NCI-H748 (cell line): ENCODE data around the gene GFRA1.

Experiments
- DNase-seq: peaks from one replicate; lab custom pipeline; 2025; ENCODE audit not compliant: unreplicated experiment; lab: John Stamatoyannopoulos, UW

Gene GFRA1

GRCh38 chr10:116272440-116273283 is at the start of gene GFRA1:
GFRA1 (minus strand) TSS chr10:116273206; CDS start chr10:116272029, 1,177 bp downstream.
- peak; percentile 17 for DNase-seq

- DNase-seq, result no peak
Measured at GRCh38 chr10:116316503-116316902, 43.5 kb upstream of the GFRA1 start.

- DNase-seq, result no peak
Measured at GRCh38 chr10:116312548-116312947, 39.5 kb upstream of the GFRA1 start.

GRCh38 chr10:116311706-116312490 is 38.9 kb upstream of the GFRA1 start:
- DNase-seq, result no peak

- DNase-seq, result no peak
Measured at GRCh38 chr10:116311016-116311415, 38.0 kb upstream of the GFRA1 start.

- no peak for DNase-seq
Measured at GRCh38 chr10:116307455-116307854, 34.4 kb upstream of the GFRA1 start.

GRCh38 chr10:116306847-116307246 is 33.8 kb upstream of the GFRA1 start:
- DNase-seq, result no peak

GRCh38 chr10:116304923-116305322 is 31.9 kb upstream of the GFRA1 start:
- DNase-seq, result no peak

GRCh38 chr10:116300542-116300941 is 27.5 kb upstream of the GFRA1 start:
- DNase-seq, result no peak

GRCh38 chr10:116298586-116298985 is 25.6 kb upstream of the GFRA1 start:
- DNase-seq, result no peak

GRCh38 chr10:116296291-116296721 is 23.3 kb upstream of the GFRA1 start:
- DNase-seq, result no peak

GRCh38 chr10:116292493-116292892 is 19.5 kb upstream of the GFRA1 start:
- DNase-seq, result no peak

- DNase-seq, result no peak
Measured at GRCh38 chr10:116289652-116290051, 16.6 kb upstream of the GFRA1 start.

- DNase-seq, result peak; percentile 8
Measured at GRCh38 chr10:116287906-116288501, 15.0 kb upstream of the GFRA1 start.

- no peak for DNase-seq
Measured at GRCh38 chr10:116286626-116287200, 13.7 kb upstream of the GFRA1 start.

GRCh38 chr10:116281775-116282174 is 8.8 kb upstream of the GFRA1 start:
- no peak for DNase-seq

GRCh38 chr10:116278846-116279245 is 5.8 kb upstream of the GFRA1 start:
- DNase-seq, result no peak

GRCh38 chr10:116276981-116277380 is 4.0 kb upstream of the GFRA1 start:
- no peak for DNase-seq

- peak; percentile 27 for DNase-seq
Measured at GRCh38 chr10:116274064-116274904, 1.3 kb upstream of the GFRA1 start.
